A673 (cell line): Measurements from ENCODE around the gene ASTN2.

ENCODE experiments used
- EZH2 ChIP-seq: fragments of 200-600 bp; sonication (generic); IDR thresholded peaks from 2 replicates; pipeline ENCODE4 v1.6.1; 2017; ENCODE audit warnings: borderline replicate concordance, low read depth, mild to moderate bottlenecking, mixed read lengths, antibody characterized with exemption, low read length; ENCODE audit not compliant: poor library complexity, severe bottlenecking
- TF ChIP-seq, protein P1 (sequence below): fragments of 300-800, 200-600 bp; sonication (generic); conservative IDR thresholded peaks from 2 replicates; pipeline ENCODE4 v1.5.1; 2017; ENCODE audit warnings: low read depth, mild to moderate bottlenecking, antibody characterized with exemption, low read length, moderate library complexity, mixed read lengths

DNA sequence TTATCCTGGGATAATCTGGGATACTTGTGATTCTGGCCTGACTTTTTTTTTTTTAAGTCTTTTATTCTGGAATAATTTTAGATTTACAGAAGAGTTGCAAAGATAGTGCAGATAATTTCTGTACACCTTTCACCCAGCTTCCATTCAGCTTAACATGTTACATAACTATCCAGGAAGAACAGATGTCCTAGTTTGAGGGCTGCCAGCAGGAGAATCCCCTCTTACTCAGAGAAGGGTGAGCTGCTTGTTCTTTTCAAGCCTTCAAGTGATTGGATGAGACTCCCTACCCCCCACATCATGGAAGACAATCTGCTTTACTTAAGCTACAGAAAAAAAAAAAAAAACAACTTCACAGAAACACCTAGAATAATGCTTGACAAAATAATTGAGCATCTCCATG is 473.6 kb downstream of the ASTN2 start:
- TF ChIP-seq, protein P1, sequence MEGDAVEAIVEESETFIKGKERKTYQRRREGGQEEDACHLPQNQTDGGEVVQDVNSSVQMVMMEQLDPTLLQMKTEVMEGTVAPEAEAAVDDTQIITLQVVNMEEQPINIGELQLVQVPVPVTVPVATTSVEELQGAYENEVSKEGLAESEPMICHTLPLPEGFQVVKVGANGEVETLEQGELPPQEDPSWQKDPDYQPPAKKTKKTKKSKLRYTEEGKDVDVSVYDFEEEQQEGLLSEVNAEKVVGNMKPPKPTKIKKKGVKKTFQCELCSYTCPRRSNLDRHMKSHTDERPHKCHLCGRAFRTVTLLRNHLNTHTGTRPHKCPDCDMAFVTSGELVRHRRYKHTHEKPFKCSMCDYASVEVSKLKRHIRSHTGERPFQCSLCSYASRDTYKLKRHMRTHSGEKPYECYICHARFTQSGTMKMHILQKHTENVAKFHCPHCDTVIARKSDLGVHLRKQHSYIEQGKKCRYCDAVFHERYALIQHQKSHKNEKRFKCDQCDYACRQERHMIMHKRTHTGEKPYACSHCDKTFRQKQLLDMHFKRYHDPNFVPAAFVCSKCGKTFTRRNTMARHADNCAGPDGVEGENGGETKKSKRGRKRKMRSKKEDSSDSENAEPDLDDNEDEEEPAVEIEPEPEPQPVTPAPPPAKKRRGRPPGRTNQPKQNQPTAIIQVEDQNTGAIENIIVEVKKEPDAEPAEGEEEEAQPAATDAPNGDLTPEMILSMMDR: no peak
- TF ChIP-seq EZH2: no peak
